Smooth muscle cell (in vitro differentiated cells): ENCODE results near the gene GDF10. TPM values are rescaled to one million over a fixed set of nuclear protein-coding genes. Genes with fewer than 3 reads are reported as not detected.

ENCODE experiments used
- DNase-seq: peaks from one replicate; lab custom pipeline; 2025; ENCODE audit not compliant: unreplicated experiment; lab: John Stamatoyannopoulos, UW
- H2AFZ ChIP-seq: fragments of 200-600 bp; sonication (generic); 2 replicates; pipeline ENCODE4 v1.6.0; 2016; ENCODE audit warnings: antibody characterized with exemption, low read depth, mild to moderate bottlenecking
- H3F3A ChIP-seq: fragments of 200-600 bp; sonication (generic); 2 replicates; pipeline ENCODE4 v1.6.0; 2017; ENCODE audit warnings: antibody characterized with exemption, low read depth
- H3K27ac ChIP-seq: fragments of 200-600 bp; sonication (generic); 2 replicates; pipeline ENCODE4 v1.5.1; 2016; ENCODE audit warnings: low read depth, mild to moderate bottlenecking
- H3K27me3 ChIP-seq: fragments of 200-600 bp; sonication (generic); 2 replicates; pipeline ENCODE4 v1.6.1; 2016; ENCODE audit warnings: low read depth, mild to moderate bottlenecking
- H3K36me3 ChIP-seq: fragments of 200-600 bp; sonication (generic); 2 replicates; pipeline ENCODE4 v1.5.1; 2016; ENCODE audit warnings: low read depth
- H3K4me1 ChIP-seq: fragments of 200-600 bp; sonication (generic); 2 replicates; pipeline ENCODE4 v1.5.1; 2016; ENCODE audit warnings: low read depth
- H3K4me2 ChIP-seq: fragments of 200-600 bp; sonication (generic); 2 replicates; pipeline ENCODE4 v1.6.0; 2016; ENCODE audit warnings: mild to moderate bottlenecking
- H3K4me3 ChIP-seq: fragments of 200-600 bp; sonication (generic); 2 replicates; pipeline ENCODE4 v1.5.1; 2016; ENCODE audit warnings: mild to moderate bottlenecking
- H3K79me2 ChIP-seq: fragments of 200-600 bp; sonication (generic); 2 replicates; pipeline ENCODE4 v1.6.0; 2016; ENCODE audit warnings: low read depth, mild to moderate bottlenecking
- H3K9ac ChIP-seq: fragments of 200-600 bp; sonication (generic); 2 replicates; pipeline ENCODE4 v1.6.0; 2016; ENCODE audit warnings: low read depth
- H3K9me3 ChIP-seq: fragments of 200-600 bp; sonication (generic); replicated peaks from 2 replicates; pipeline ENCODE4 v1.5.1; 2016; ENCODE audit warnings: low read depth
- H4K20me1 ChIP-seq: fragments of 200-600 bp; sonication (generic); 2 replicates; pipeline ENCODE4 v1.6.0; 2016; ENCODE audit warnings: low read depth
- WGBS: methylation state at CpG from one replicate; pipeline ENCODE4 v1.1.7; 2016; ENCODE audit warnings: low lambda C conversion rate; 5-methylcytosine and 5-hydroxymethylcytosine counted together
- polyA plus RNA-seq: library from polyadenylated mRNA; unstranded; fragments of >200 nt; fragmentation: Nextera tagmentation; extraction: Ambion mirVana; gene quantifications from 2 replicates; pipeline ENCODE4 v1.2.1, GENCODE V29; 2016
- total RNA-seq: library from RNA; depleted of rRNA; stranded (reverse); fragments of >200 nt; gene quantifications from 2 replicates; pipeline ENCODE4 v1.2.3, GENCODE V29; 2014
- TF ChIP-seq, protein P1 (sequence below): fragments of 200-600 bp; sonication (generic); IDR thresholded peaks from 2 replicates; pipeline ENCODE4 v1.5.1; 2017; ENCODE audit warnings: borderline replicate concordance, mild to moderate bottlenecking, antibody characterized with exemption; ENCODE audit not compliant: insufficient read depth, poor library complexity, severe bottlenecking

GDF10 gene
- total and polyA plus RNA-seq, 2 experiments from 2014 or later, result 0.58 to 1.5 TPM

DNA sequence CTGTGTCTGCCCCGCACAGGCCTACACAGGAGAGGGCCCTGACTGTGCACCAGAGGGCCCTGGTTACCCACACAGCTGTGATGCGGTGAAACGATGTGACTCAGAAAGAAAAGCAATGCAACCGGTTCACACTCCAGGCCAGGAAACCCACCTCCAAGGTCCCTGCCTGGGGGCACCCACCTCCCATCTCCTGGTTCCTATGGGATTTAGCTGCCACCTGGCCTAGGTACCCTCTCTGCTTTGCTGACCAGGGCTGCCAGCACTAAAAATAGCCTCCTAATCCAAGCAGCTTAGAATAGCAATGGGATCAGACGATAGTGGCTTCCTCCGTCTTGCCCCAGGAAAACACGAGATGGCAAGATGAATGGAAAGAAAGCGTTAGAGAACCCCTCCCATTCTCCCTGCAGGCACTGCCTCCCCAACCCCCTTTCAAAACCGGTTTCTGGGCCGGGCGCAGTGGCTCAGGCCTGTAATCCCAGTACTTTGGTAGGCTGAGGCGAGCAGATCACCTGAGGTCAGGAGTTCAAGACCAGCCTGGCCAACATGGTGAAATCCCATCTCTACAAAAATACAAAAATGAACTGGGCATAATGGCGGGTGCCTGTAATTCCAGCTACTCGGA, 60.5 kb downstream of the GDF10 start:
- no peak for DNase-seq
- H3K4me1 ChIP-seq, result no peaks in the 10 kb centered on the region
- H3K4me3 ChIP-seq, result no peak overlapping the region
- no peaks in the 10 kb centered on the region for H3K9me3 ChIP-seq
- H4K20me1 ChIP-seq, result no peaks in the 10 kb centered on the region
- no peak overlapping the region for H3K4me2 ChIP-seq
- H3F3A ChIP-seq, result no peaks in the 10 kb centered on the region
- H3K36me3 ChIP-seq, result no peaks in the 10 kb centered on the region
- WGBS, result 72% methylated on average over 14 of the region's 14 CpGs
- H3K27me3 ChIP-seq, result no peaks in the 10 kb centered on the region
- no peaks in the 10 kb centered on the region for H3K79me2 ChIP-seq
- no peak overlapping the region for H3K9ac ChIP-seq
- H3K27ac ChIP-seq, result no peak overlapping the region
- H2AFZ ChIP-seq, result no peak overlapping the region
- TF ChIP-seq, protein P1, sequence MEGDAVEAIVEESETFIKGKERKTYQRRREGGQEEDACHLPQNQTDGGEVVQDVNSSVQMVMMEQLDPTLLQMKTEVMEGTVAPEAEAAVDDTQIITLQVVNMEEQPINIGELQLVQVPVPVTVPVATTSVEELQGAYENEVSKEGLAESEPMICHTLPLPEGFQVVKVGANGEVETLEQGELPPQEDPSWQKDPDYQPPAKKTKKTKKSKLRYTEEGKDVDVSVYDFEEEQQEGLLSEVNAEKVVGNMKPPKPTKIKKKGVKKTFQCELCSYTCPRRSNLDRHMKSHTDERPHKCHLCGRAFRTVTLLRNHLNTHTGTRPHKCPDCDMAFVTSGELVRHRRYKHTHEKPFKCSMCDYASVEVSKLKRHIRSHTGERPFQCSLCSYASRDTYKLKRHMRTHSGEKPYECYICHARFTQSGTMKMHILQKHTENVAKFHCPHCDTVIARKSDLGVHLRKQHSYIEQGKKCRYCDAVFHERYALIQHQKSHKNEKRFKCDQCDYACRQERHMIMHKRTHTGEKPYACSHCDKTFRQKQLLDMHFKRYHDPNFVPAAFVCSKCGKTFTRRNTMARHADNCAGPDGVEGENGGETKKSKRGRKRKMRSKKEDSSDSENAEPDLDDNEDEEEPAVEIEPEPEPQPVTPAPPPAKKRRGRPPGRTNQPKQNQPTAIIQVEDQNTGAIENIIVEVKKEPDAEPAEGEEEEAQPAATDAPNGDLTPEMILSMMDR, result no peak

GRCh38 chr10:47361293-47361692, 61.3 kb downstream of the GDF10 start:
- Histone ChIP-seq H3K4me1 (no peaks in the 10 kb centered on the region), H3K9me3 (no peaks in the 10 kb centered on the region), H3K36me3 (no peaks in the 10 kb centered on the region), H3K9ac (no peak overlapping the region), H4K20me1 (no peaks in the 10 kb centered on the region), H3K79me2 (no peaks in the 10 kb centered on the region), H3K27me3 (no peaks in the 10 kb centered on the region), H3K27ac (no peak overlapping the region), H2AFZ (no peak overlapping the region), H3F3A (no peaks in the 10 kb centered on the region), H3K4me3 (no peak overlapping the region), H3K4me2 (no peak overlapping the region)
- 49% methylated on average over 9 of the region's 9 CpGs for WGBS
- DNase-seq, result peak; percentile 5
- TF ChIP-seq, protein P1, result peak; percentile 90

DNA sequence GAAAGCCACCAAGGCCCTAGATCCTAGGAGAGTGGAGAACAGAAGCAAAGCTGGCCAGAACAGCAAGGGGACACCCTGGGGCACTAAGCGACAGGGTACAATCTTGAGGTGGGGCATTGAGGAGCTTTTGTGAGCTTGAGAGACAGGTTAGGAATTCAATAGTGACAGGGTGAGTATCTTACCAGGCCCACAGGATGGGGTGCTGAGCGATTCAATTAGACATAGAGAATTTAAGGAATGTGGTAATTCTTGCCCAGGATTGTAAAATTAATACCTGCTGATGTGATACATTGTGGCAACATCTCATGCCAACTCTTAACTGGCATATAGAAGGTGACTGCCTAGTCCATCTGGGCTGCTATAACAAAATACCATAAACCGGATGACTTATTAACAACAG, 62.2 kb downstream of the GDF10 start:
- no peak overlapping the region for H3K4me3 ChIP-seq
- DNase-seq, result no peak
- no peak overlapping the region for H2AFZ ChIP-seq
- H3K4me2 ChIP-seq, result no peak overlapping the region
- H3K9me3 ChIP-seq, result no peaks in the 10 kb centered on the region
- H3K79me2 ChIP-seq, result no peaks in the 10 kb centered on the region
- TF ChIP-seq, protein P1, result no peak
- 93% methylated on average over 3 of the region's 3 CpGs for WGBS
- no peak overlapping the region for H3K27ac ChIP-seq
- H3K4me1 ChIP-seq, result no peaks in the 10 kb centered on the region
- no peaks in the 10 kb centered on the region for H3F3A ChIP-seq
- H3K36me3 ChIP-seq, result no peaks in the 10 kb centered on the region
- H3K27me3 ChIP-seq, result no peaks in the 10 kb centered on the region
- no peak overlapping the region for H3K9ac ChIP-seq
- H4K20me1 ChIP-seq, result no peaks in the 10 kb centered on the region

Other genes starting within 250 kb of the GDF10 start
- not detected in 2 replicates for gene GDF2, start 22.3 kb downstream of the GDF10 start, total RNA-seq
- gene GDF2, start 22.3 kb downstream of the GDF10 start, polyA plus RNA-seq, result 1.3 TPM in 1 of 2 replicates, not detected in the other
- gene RBP3, start 48.2 kb downstream of the GDF10 start, total RNA-seq, result not detected in 2 replicates
- not detected in 2 replicates for gene RBP3, start 48.2 kb downstream of the GDF10 start, polyA plus RNA-seq
- gene ZNF488, start 84.1 kb downstream of the GDF10 start, total RNA-seq, result 0.31 and 1.1 TPM in 2 replicates
- 3.1 TPM in 1 of 2 replicates, not detected in the other for gene ZNF488, start 84.1 kb downstream of the GDF10 start, polyA plus RNA-seq
- gene ANXA8, start 183.9 kb downstream of the GDF10 start, total RNA-seq, result 50.1 and 55.1 TPM in 2 replicates
- gene ANXA8, start 183.9 kb downstream of the GDF10 start, polyA plus RNA-seq, result 17.1 and 80.1 TPM in 2 replicates
- not detected in 2 replicates for gene FAM25G, start 191.5 kb downstream of the GDF10 start, total RNA-seq
- not detected in 2 replicates for gene FAM25G, start 191.5 kb downstream of the GDF10 start, polyA plus RNA-seq
- 5.3 and 7.9 TPM in 2 replicates for gene AGAP9, start 223.4 kb downstream of the GDF10 start, total RNA-seq
- 2.6 and 5.0 TPM in 2 replicates for gene AGAP9, start 223.4 kb downstream of the GDF10 start, polyA plus RNA-seq